HG02763 (cell line): Measurements from ENCODE around the gene GABRG1.

Experiments
- ATAC-seq: cut with Tn5 transposase; IDR thresholded peaks from one replicate; pipeline ENCODE4 v1.9.1; 2021; ENCODE audit warnings: mild to moderate bottlenecking, moderate library complexity; ENCODE audit not compliant: unreplicated experiment

GABRG1 gene

GRCh38 chr4:46123913-46124755 lies at the start of gene GABRG1:
TSS of gene GABRG1 (minus strand) at chr4:46124054. CDS start at chr4:46123913, 141 bp downstream.
- ATAC-seq, result no peak

- no peak for ATAC-seq
Measured at GRCh38 chr4:46146993-46147392, 23.1 kb upstream of the GABRG1 start.

GRCh38 chr4:46131498-46132057 lies 7.7 kb upstream of the GABRG1 start:
- ATAC-seq, result no peak

- no peak for ATAC-seq
Measured at GRCh38 chr4:46124773-46125413, 1.0 kb upstream of the GABRG1 start.

GRCh38 chr4:46081674-46082073 lies 42.2 kb downstream of the GABRG1 start:
- ATAC-seq, result no peak

- no peak for ATAC-seq
Measured at GRCh38 chr4:46081248-46081647, 42.6 kb downstream of the GABRG1 start.

GRCh38 chr4:46073778-46074177 lies 50.1 kb downstream of the GABRG1 start:
- ATAC-seq, result no peak

GRCh38 chr4:46051392-46051791 lies 72.5 kb downstream of the GABRG1 start:
- ATAC-seq, result no peak

GRCh38 chr4:46032056-46032455 lies 91.8 kb downstream of the GABRG1 start:
- ATAC-seq, result no peak

- ATAC-seq, result no peak
Measured at GRCh38 chr4:46016306-46016705, 107.5 kb downstream of the GABRG1 start.

GRCh38 chr4:45992728-45993127 lies 131.1 kb downstream of the GABRG1 start:
- ATAC-seq, result no peak

- no peak for ATAC-seq
Measured at GRCh38 chr4:45989775-45990174, 134.1 kb downstream of the GABRG1 start.

GRCh38 chr4:45987858-45988257 lies 136.0 kb downstream of the GABRG1 start:
- no peak for ATAC-seq
